ENCODE measurements around the gene CHRM4. TPM values are rescaled to one million over a fixed set of nuclear protein-coding genes. Genes with fewer than 3 reads are reported as not detected.

Gene CHRM4
- total RNA-seq, 1 experiment from 2014 or later = 1.1 TPM

DNA sequence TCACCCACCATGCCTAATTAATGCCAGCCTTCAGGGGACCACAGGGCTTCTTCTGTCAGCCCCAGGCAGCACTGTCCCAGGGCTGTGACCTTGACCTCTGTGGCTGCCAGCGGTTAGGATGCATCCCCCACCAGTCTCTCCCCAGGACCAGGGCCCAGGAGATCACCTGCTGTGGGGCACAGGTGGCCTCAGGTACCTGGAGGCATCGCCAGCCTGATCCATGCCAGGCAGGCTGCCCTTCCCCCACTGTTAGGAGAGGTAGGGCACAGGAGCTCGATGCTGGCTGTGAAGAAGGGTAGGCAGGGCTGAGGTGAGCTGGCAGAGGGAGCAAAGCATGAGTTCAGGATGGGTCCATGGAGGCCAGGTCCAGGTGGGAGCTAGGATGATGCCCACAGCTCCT is 26.8 kb downstream of the CHRM4 start:
- Histone ChIP-seq H3K27me3 (ENCODE audit: insufficient read depth, low read length) (no peaks in the 10 kb centered on the region), H3K4me3 (replicated peaks in 1 of 2; ENCODE audit: low read depth in 1 of 2, low read length in 2 of 2) (no peak overlapping the region), H3K4me2 (ENCODE audit: low read length) (no peak overlapping the region), H2AFZ (ENCODE audit: low read depth, low read length, poor library complexity, severe bottlenecking) (no peak overlapping the region), H3K9ac (ENCODE audit: low read length) (no peak overlapping the region), H3K79me2 (ENCODE audit: insufficient read depth, low read length) (peaks cover 39% of the 10 kb centered on the region), H3K27ac (ENCODE audit: low read depth, low read length) (no peak overlapping the region), H3K36me3 (ENCODE audit: control insufficient read depth in 1 of 2, insufficient read depth in 2 of 2, low read length in 2 of 2) (peaks cover 3 to 5% of the 10 kb centered on the region in 2 experiments; a peak in 2 of 4 replicates), H4K20me1 (ENCODE audit: insufficient read depth) (no peaks in the 10 kb centered on the region), H3K9me3 (ENCODE audit: control insufficient read depth in 1 of 2, insufficient read depth in 1 of 2, low read depth in 1 of 2, low read length in 2 of 2) (no peaks in the 10 kb centered on the region), H3K4me1 (ENCODE audit: control insufficient read depth in 1 of 2, insufficient read depth in 2 of 2, low read length in 2 of 2) (peaks cover 20 to 59% of the 10 kb centered on the region in 2 experiments), H3K9me2 (ENCODE audit: insufficient read depth) (no peaks in the 10 kb centered on the region)
- ChIA-PET CTCF (interaction anchor here (1.2 to 2.0 kb wide), 2 partner anchors 12 to 18 kb away, joined by 6 to 8 read pairs; no protein-coding TSS in a partner anchor), RAD21 (ENCODE audit: low non-redundant PET in 1 of 2, low total read pairs in 2 of 2, uncharacterized antibody in 2 of 2, unreplicated experiment in 2 of 2) (no interaction called here), POLR2A (interaction anchor here (1.1 kb wide), 1 partner anchor 121 kb away, joined by 3 read pairs; no protein-coding TSS in a partner anchor)
- ATAC-seq = no peak
- intact Hi-C loops (cut with micrococcal nuclease) = loop anchor here (5.0 kb wide), 1 partner anchor 117 kb away; no protein-coding TSS in a partner anchor
- TF ChIP-seq EZH2 (IDR thresholded peaks at IDR 0.05) (no peak), ZFX (IDR thresholded peaks at IDR 0.05) (no peak), SIN3A (IDR thresholded peaks at IDR 0.05; ENCODE audit: low read depth) (no peak), YY1 (IDR thresholded peaks at IDR 0.05; ENCODE audit: extremely low read depth, insufficient replicate concordance, low read depth, low read length) (no peak), POLR2A (IDR thresholded peaks at IDR 0.05; ENCODE audit: borderline replicate concordance, extremely low read depth, insufficient read depth, insufficient read length) (no peak), CBX3 (IDR thresholded peaks at IDR 0.05; ENCODE audit: low read depth) (no peak), EZH2phosphoT487 (IDR thresholded peaks at IDR 0.05; ENCODE audit: borderline replicate concordance) (no peak), RAD21 (IDR thresholded peaks at IDR 0.05; ENCODE audit: low read depth) (no peak), SRF (IDR thresholded peaks at IDR 0.05; ENCODE audit: low read depth) (no peak), SP1 (IDR thresholded peaks at IDR 0.05; ENCODE audit: low read depth) (no peak), EGR1 (IDR thresholded peaks at IDR 0.05; ENCODE audit: low read depth) (no peak), JUND (IDR thresholded peaks at IDR 0.05) (no peak), FOSL1 (IDR thresholded peaks at IDR 0.05; ENCODE audit: low read depth) (no peak), TCF7L2 (IDR thresholded peaks at IDR 0.05; ENCODE audit: borderline replicate concordance, extremely low read depth, insufficient read depth, insufficient read length) (no peak), ZNF274 (IDR thresholded peaks at IDR 0.05; ENCODE audit: low read depth, low read length) (no peak), CEBPB (IDR thresholded peaks at IDR 0.05; ENCODE audit: low read depth) (no peak)
- TF ChIP-seq, protein P1, sequence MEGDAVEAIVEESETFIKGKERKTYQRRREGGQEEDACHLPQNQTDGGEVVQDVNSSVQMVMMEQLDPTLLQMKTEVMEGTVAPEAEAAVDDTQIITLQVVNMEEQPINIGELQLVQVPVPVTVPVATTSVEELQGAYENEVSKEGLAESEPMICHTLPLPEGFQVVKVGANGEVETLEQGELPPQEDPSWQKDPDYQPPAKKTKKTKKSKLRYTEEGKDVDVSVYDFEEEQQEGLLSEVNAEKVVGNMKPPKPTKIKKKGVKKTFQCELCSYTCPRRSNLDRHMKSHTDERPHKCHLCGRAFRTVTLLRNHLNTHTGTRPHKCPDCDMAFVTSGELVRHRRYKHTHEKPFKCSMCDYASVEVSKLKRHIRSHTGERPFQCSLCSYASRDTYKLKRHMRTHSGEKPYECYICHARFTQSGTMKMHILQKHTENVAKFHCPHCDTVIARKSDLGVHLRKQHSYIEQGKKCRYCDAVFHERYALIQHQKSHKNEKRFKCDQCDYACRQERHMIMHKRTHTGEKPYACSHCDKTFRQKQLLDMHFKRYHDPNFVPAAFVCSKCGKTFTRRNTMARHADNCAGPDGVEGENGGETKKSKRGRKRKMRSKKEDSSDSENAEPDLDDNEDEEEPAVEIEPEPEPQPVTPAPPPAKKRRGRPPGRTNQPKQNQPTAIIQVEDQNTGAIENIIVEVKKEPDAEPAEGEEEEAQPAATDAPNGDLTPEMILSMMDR (IDR thresholded peaks at IDR 0.05 in 2 of 3, conservative IDR thresholded peaks at IDR 0.05 in 1 of 3; ENCODE audit: borderline replicate concordance in 1 of 3, insufficient read depth in 1 of 3, low read depth in 2 of 3, low read length in 2 of 3) = no peak
- TF ChIP-seq, protein P2, sequence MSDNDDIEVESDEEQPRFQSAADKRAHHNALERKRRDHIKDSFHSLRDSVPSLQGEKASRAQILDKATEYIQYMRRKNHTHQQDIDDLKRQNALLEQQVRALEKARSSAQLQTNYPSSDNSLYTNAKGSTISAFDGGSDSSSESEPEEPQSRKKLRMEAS (IDR thresholded peaks at IDR 0.05) = no peak
- TF ChIP-seq, protein P3, sequence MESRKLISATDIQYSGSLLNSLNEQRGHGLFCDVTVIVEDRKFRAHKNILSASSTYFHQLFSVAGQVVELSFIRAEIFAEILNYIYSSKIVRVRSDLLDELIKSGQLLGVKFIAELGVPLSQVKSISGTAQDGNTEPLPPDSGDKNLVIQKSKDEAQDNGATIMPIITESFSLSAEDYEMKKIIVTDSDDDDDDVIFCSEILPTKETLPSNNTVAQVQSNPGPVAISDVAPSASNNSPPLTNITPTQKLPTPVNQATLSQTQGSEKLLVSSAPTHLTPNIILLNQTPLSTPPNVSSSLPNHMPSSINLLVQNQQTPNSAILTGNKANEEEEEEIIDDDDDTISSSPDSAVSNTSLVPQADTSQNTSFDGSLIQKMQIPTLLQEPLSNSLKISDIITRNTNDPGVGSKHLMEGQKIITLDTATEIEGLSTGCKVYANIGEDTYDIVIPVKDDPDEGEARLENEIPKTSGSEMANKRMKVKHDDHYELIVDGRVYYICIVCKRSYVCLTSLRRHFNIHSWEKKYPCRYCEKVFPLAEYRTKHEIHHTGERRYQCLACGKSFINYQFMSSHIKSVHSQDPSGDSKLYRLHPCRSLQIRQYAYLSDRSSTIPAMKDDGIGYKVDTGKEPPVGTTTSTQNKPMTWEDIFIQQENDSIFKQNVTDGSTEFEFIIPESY (IDR thresholded peaks at IDR 0.05; ENCODE audit: extremely low read depth, insufficient replicate concordance, low read length) = no peak
- TF ChIP-seq, protein P4, sequence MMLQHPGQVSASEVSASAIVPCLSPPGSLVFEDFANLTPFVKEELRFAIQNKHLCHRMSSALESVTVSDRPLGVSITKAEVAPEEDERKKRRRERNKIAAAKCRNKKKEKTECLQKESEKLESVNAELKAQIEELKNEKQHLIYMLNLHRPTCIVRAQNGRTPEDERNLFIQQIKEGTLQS (IDR thresholded peaks at IDR 0.05) = no peak
- no TSS peak for BruUV-seq (replicated peaks)
- DNase-seq (ENCODE audit: low read depth, low spot score) = no peak

Measured in HCT116 (cell line).